HepG2 (cell line): ENCODE measurements around the gene UBAP2L. TPM values are rescaled to one million over a fixed set of nuclear protein-coding genes. Genes with fewer than 3 reads are reported as not detected.

ENCODE experiments used
- ATAC-seq: fragments of 200-7000 bp; cut with Tn5 transposase; 3 replicates; pipeline ENCODE4 v1.9.1; 2020; ENCODE audit warnings: mild to moderate bottlenecking, moderate library complexity
- BruUV-seq: library from RNA; stranded (reverse); fragments of 400-500 nt; replicated peaks from 2 replicates; lab custom pipeline; 2021; lab: Mats Ljungman, UMichigan
- CTCF ChIA-PET: fragments of 300-600 bp; formaldehyde crosslinking; extraction: SDS; loops from one replicate; lab custom pipeline; 2021; ENCODE audit warnings: low total read pairs, inconsistent platforms, low intra/inter-chr PET ratio; lab: Yijun Ruan, JAX
- POLR2A ChIA-PET: fragments of 350-600 bp; sonication (Branson Sonifier 250); formaldehyde crosslinking; loops from one replicate; lab custom pipeline; 2020; ENCODE audit warnings: antibody characterized with exemption, inconsistent platforms; lab: Yijun Ruan, JAX
- DNase-seq: peaks from one replicate; pipeline ENCODE4 v3.0.0-alpha.2; 2015; ENCODE audit warnings: low spot score
- FAIRE-seq: peaks from 3 replicates; lab custom pipeline; 2011; peaks lifted over from hg19 to GRCh38; lab: Jason Lieb, UNC
- H2AFZ ChIP-seq: one replicate; pipeline ENCODE4 v1.6.1; 2011; ENCODE audit warnings: low read length, inconsistent platforms
- H3K27ac ChIP-seq: fragments of 300-600 bp; 3 replicates; pipeline ENCODE4 v1.8.0; 2011; ENCODE audit warnings: mixed run types, mild to moderate bottlenecking, mixed read lengths, low read length, inconsistent platforms; ENCODE audit not compliant: insufficient read depth; ENCODE audit errors: extremely low read length
- H3K27me3 ChIP-seq, 2 experiments: fragments of 200-600 bp in 1 of 2; 2 replicates in 1 of 2; 3 replicates in 1 of 2; pipeline versions ENCODE4 v1.6.0 to v1.8.0; 2011; ENCODE audit warnings: low read length in 2 of 2, mild to moderate bottlenecking in 2 of 2, moderate library complexity in 2 of 2, inconsistent platforms in 1 of 2; ENCODE audit not compliant: insufficient read depth in 2 of 2, control insufficient read depth in 1 of 2
- H3K36me3 ChIP-seq, 2 experiments: fragments of 200-600 bp in 1 of 2; replicated peaks in 1 of 2; 2 replicates in 1 of 2; 3 replicates in 1 of 2; pipeline versions ENCODE4 v1.5.1 to v1.8.0; 2011; ENCODE audit warnings: low read length in 2 of 2, inconsistent platforms in 1 of 2; ENCODE audit not compliant: insufficient read depth in 2 of 2, control insufficient read depth in 1 of 2
- H3K4me1 ChIP-seq: 2 replicates; pipeline ENCODE4 v1.5.1; 2012; ENCODE audit warnings: low read length, inconsistent platforms; ENCODE audit not compliant: insufficient read depth
- H3K4me2 ChIP-seq: 2 replicates; pipeline ENCODE4 v1.6.0; 2011; ENCODE audit warnings: low read depth, low read length, inconsistent platforms
- H3K4me3 ChIP-seq, 3 experiments: fragments of 200-600 bp in 1 of 3; sonication (generic), shearing (Covaris generic) in 1 of 3; replicated peaks in 1 of 3; 2 replicates each; pipeline ENCODE4 v1.5.1; 2011 to 2016; ENCODE audit warnings: low read length in 3 of 3, inconsistent platforms in 2 of 3, low read depth in 2 of 3, mild to moderate bottlenecking in 2 of 3, control low read depth in 1 of 3, mixed read lengths in 1 of 3; ENCODE audit not compliant: insufficient read depth in 1 of 3
- H3K79me2 ChIP-seq: one replicate; pipeline ENCODE4 v1.6.1; 2011; ENCODE audit warnings: low read length, inconsistent platforms; ENCODE audit not compliant: insufficient read depth
- H3K9ac ChIP-seq: 2 replicates; pipeline ENCODE4 v1.6.0; 2011; ENCODE audit warnings: mild to moderate bottlenecking, low read depth, low read length, inconsistent platforms; ENCODE audit not compliant: insufficient read depth
- H3K9me3 ChIP-seq: 2 replicates; pipeline ENCODE4 v1.5.1; 2012; ENCODE audit warnings: mild to moderate bottlenecking, low read length
- H4K20me1 ChIP-seq: 2 replicates; pipeline ENCODE4 v1.6.0; 2011; ENCODE audit warnings: inconsistent platforms, mild to moderate bottlenecking, low read length, moderate library complexity; ENCODE audit not compliant: insufficient read depth
- BRCA1 ChIP-seq: sonication (generic); formaldehyde crosslinking; IDR thresholded peaks from 2 replicates; pipeline ENCODE4 v1.4.0; 2020; ENCODE audit warnings: missing genetic modification reagents
- HDAC1 ChIP-seq: sonication (generic); formaldehyde crosslinking; IDR thresholded peaks from 2 replicates; pipeline ENCODE4 v1.5.1; 2020; ENCODE audit warnings: mild to moderate bottlenecking, missing genetic modification reagents
- KAT2B ChIP-seq: fragments of 150-350 bp; IDR thresholded peaks from 2 replicates; pipeline ENCODE4 v1.6.1; 2014; ENCODE audit warnings: low read depth, low read length, borderline replicate concordance
- SALL1 ChIP-seq: sonication (generic); formaldehyde crosslinking; IDR thresholded peaks from 2 replicates; pipeline ENCODE4 v1.8.0; 2022; ENCODE audit warnings: mild to moderate bottlenecking, missing genetic modification reagents
- TRIM24 ChIP-seq: sonication (generic); formaldehyde crosslinking; IDR thresholded peaks from 2 replicates; pipeline ENCODE4 v1.8.0; 2022; ENCODE audit warnings: mild to moderate bottlenecking, missing genetic modification reagents
- ZC3H13 ChIP-seq: sonication (generic); formaldehyde crosslinking; IDR thresholded peaks from 2 replicates; pipeline ENCODE4 v1.8.1; 2023; ENCODE audit warnings: mild to moderate bottlenecking, missing genetic modification reagents, moderate library complexity
- ZNF33B ChIP-seq: sonication (generic); formaldehyde crosslinking; IDR thresholded peaks from 2 replicates; pipeline ENCODE4 v1.5.1; 2020; ENCODE audit warnings: mild to moderate bottlenecking, missing genetic modification reagents
- ZNF776 ChIP-seq: sonication (generic); formaldehyde crosslinking; IDR thresholded peaks from 2 replicates; pipeline ENCODE4 v1.4.0; 2020; ENCODE audit warnings: mild to moderate bottlenecking, missing genetic modification reagents
- WGBS: methylation state at CpG from one replicate; pipeline ENCODE4 v1.1.6; 2017; ENCODE audit warnings: low lambda C conversion rate; 5-methylcytosine and 5-hydroxymethylcytosine counted together
- in situ Hi-C: cut with HindIII; loops from 2 replicates; pipeline ENCODE4 v1.10.0; 2017; ENCODE audit warnings: low pct_unique_long_range_greater_than_20kb; ENCODE audit not compliant: extremely low pct_ligation_motif_present
- intact Hi-C: fragments of 100-400 bp; cut with micrococcal nuclease; formaldehyde crosslinking; loops from one replicate; pipeline ENCODE4 v1.10.0; 2022; ENCODE audit not compliant: unreplicated experiment
- polyA plus RNA-seq, 8 experiments: library from polyadenylated mRNA; depleted of rRNA in 3 of 8; stranded (reverse) in 7 of 8; unstranded in 1 of 8; fragments of >200 nt; fragmentation: Illumina TruSeq in 4 of 8; extraction: Trizol in 4 of 8; gene quantifications; 2 replicates each; pipeline versions ENCODE4 v1.2.1 to v1.2.3, GENCODE V29; 2011 to 2016; ENCODE audit warnings: low read depth in 4 of 8, missing spikeins in 1 of 8, mixed read lengths in 1 of 8; ENCODE audit not compliant: insufficient read depth in 1 of 8
- total RNA-seq, 5 experiments: library from RNA; depleted of rRNA; stranded (reverse); fragments of >200 nt; fragmentation: Illumina TruSeq; extraction: Trizol; gene quantifications; 2 replicates each; pipeline ENCODE4 v1.2.3, GENCODE V29; 2016; ENCODE audit warnings: low read depth in 1 of 5
- TF ChIP-seq, protein P1 (sequence below): sonication (generic); formaldehyde crosslinking; IDR thresholded peaks from 2 replicates; pipeline ENCODE4 v1.8.0; 2022; ENCODE audit warnings: mild to moderate bottlenecking, missing genetic modification reagents, borderline replicate concordance
- TF ChIP-seq, protein P2 (sequence below): sonication (generic); formaldehyde crosslinking; IDR thresholded peaks from 2 replicates; pipeline ENCODE4 v1.9.0; 2021; ENCODE audit warnings: missing genetic modification reagents, borderline replicate concordance

UBAP2L gene
- total and polyA plus RNA-seq, 2 of the 13 experiments (the other 11 are each of a cell fraction or from before 2014, with no cell fraction given), result 74.2 to 159 TPM

DNA sequence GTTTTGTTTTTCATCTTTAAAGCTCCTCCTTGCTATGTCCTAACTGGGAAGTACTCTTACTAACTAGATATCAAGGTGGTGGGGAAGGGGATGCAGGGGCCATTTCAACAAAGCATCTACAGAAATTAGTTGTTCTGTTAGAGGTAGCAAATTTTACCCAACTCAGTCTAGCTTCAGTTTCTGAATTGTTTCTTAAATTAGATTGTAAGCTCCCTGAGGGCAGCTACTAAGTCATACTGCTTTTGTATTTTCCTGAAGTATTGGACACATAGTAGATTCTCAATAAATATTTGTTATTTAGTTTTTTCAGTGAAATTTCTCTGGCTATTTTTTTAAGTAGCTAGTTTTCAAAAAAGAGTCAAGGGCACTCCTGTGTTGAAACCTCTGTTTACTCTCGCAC, 1.8 kb downstream of the UBAP2L start:
- peaks cover 91% of the 10 kb centered on the region for H3K79me2 ChIP-seq
- peaks cover 28% of the 10 kb centered on the region for H4K20me1 ChIP-seq
- peaks cover 9 to 41% of the 10 kb centered on the region in 2 experiments for H3K36me3 ChIP-seq
- intact Hi-C loops, result no loop called here
- WGBS, result 95% methylated on average over 1 of the region's 1 CpG
- in situ Hi-C loops, result no loop called here
- H3K4me3 ChIP-seq, result peak overlapping the region; percentile 76 to 96 (median 89); a peak in 5 of 6 replicates
- peaks cover 75% of the 10 kb centered on the region for H3K4me1 ChIP-seq
- no TSS peak for BruUV-seq
- no peak overlapping the region for H3K27ac ChIP-seq
- POLR2A ChIA-PET, result interaction anchor here (1.0 to 1.2 kb wide), 2 partner anchors 18 to 113 kb away, joined by 3 read pairs; no protein-coding TSS in a partner anchor
- CTCF ChIA-PET, result no interaction called here
- peak overlapping the region; percentile 85; the same call in 1 of the 2 replicates for H3K9ac ChIP-seq
- no peak for ATAC-seq
- TF ChIP-seq ZNF776, result no peak
- TF ChIP-seq ZNF33B (CRISPR knock-in tag), result no peak
- TF ChIP-seq, protein P1, sequence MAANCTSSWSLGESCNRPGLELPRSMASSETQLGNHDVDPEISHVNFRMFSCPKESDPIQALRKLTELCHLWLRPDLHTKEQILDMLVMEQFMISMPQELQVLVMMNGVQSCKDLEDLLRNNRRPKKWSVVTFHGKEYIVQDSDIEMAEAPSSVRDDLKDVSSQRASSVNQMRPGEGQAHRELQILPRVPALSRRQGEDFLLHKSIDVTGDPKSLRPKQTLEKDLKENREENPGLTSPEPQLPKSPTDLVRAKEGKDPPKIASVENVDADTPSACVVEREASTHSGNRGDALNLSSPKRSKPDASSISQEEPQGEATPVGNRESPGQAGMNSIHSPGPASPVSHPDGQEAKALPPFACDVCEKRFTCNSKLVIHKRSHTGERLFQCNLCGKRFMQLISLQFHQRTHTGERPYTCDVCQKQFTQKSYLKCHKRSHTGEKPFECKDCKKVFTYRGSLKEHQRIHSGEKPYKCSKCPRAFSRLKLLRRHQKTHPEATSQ, result no peak
- TF ChIP-seq, protein P2, sequence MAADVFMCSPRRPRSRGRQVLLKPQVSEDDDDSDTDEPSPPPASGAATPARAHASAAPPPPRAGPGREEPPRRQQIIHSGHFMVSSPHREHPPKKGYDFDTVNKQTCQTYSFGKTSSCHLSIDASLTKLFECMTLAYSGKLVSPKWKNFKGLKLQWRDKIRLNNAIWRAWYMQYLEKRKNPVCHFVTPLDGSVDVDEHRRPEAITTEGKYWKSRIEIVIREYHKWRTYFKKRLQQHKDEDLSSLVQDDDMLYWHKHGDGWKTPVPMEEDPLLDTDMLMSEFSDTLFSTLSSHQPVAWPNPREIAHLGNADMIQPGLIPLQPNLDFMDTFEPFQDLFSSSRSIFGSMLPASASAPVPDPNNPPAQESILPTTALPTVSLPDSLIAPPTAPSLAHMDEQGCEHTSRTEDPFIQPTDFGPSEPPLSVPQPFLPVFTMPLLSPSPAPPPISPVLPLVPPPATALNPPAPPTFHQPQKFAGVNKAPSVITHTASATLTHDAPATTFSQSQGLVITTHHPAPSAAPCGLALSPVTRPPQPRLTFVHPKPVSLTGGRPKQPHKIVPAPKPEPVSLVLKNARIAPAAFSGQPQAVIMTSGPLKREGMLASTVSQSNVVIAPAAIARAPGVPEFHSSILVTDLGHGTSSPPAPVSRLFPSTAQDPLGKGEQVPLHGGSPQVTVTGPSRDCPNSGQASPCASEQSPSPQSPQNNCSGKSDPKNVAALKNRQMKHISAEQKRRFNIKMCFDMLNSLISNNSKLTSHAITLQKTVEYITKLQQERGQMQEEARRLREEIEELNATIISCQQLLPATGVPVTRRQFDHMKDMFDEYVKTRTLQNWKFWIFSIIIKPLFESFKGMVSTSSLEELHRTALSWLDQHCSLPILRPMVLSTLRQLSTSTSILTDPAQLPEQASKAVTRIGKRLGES, result no peak
- TF ChIP-seq ZC3H13, result no peak
- TF ChIP-seq TRIM24 (CRISPR knock-in tag), result no peak
- no peak for TF ChIP-seq SALL1 (CRISPR knock-in tag)
- TF ChIP-seq BRCA1, result no peak
- no peak for TF ChIP-seq HDAC1 (CRISPR knock-in tag)
- no peak for TF ChIP-seq KAT2B
- TF ChIP-seq, all 625 proteins: peak for 0
- Histone ChIP-seq H3K4me2 (peak overlapping the region; percentile 76), H2AFZ (no peak overlapping the region), H3K27me3 (no peaks in the 10 kb centered on the region; a peak in 1 of 5 replicates), H3K9me3 (no peaks in the 10 kb centered on the region)
- FAIRE-seq (no peak), DNase-seq (no peak)
